Stomach (tissue), 4 donors: ENCODE results near the gene KLF15.

Experiments used
- EP300 ChIP-seq: sonication (generic); formaldehyde crosslinking; IDR thresholded peaks from one replicate; pipeline ENCODE4 v1.6.1; 2017; ENCODE audit warnings: antibody characterized with exemption
- POLR2A ChIP-seq, 4 donors: fragments of 450-650 bp; IDR thresholded peaks; one replicate each; pipeline ENCODE4 v1.6.1; 2016; ENCODE audit warnings: antibody characterized with exemption in 4 of 4, control low read depth in 2 of 4, mild to moderate bottlenecking in 1 of 4, moderate library complexity in 1 of 4
- POLR2AphosphoS5 ChIP-seq, 3 donors: sonication (generic); formaldehyde crosslinking; IDR thresholded peaks; one replicate each; pipeline ENCODE4 v1.6.1; 2016; ENCODE audit warnings: antibody characterized with exemption in 3 of 3
- TF ChIP-seq, protein P1 (sequence below), 7 experiments: fragments of 450-650 bp in 4 of 7; fragments of 200-600 bp in 3 of 7; sonication (generic) in 3 of 7; IDR thresholded peaks; one replicate each; pipeline ENCODE4 v1.5.1; 2016 to 2019; ENCODE audit warnings: antibody characterized with exemption in 7 of 7, control low read depth in 2 of 7, mild to moderate bottlenecking in 1 of 7

DNA sequence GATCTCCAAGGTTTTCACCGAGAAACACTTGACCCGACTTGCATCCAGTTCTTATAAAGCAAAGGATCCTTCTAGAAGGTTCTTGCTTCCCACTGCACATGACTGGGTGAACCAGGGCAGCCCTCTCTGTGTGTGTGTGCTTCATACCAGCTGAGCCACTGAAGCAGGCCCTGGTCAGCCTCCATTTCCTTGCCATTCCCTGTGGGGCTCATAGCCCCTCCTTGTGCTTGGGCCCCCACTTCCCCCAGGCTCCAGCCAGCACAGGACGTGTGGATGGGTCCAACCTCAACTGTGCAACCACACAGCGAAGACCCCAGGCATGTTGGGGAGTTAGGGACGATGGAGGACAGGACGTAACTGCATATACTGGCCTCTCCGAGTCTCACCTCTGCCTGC lies 15.5 kb downstream of the KLF15 start:
- TF ChIP-seq, protein P1, sequence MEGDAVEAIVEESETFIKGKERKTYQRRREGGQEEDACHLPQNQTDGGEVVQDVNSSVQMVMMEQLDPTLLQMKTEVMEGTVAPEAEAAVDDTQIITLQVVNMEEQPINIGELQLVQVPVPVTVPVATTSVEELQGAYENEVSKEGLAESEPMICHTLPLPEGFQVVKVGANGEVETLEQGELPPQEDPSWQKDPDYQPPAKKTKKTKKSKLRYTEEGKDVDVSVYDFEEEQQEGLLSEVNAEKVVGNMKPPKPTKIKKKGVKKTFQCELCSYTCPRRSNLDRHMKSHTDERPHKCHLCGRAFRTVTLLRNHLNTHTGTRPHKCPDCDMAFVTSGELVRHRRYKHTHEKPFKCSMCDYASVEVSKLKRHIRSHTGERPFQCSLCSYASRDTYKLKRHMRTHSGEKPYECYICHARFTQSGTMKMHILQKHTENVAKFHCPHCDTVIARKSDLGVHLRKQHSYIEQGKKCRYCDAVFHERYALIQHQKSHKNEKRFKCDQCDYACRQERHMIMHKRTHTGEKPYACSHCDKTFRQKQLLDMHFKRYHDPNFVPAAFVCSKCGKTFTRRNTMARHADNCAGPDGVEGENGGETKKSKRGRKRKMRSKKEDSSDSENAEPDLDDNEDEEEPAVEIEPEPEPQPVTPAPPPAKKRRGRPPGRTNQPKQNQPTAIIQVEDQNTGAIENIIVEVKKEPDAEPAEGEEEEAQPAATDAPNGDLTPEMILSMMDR (IDR thresholded peaks at IDR 0.05): no peak
- TF ChIP-seq POLR2A (IDR thresholded peaks at IDR 0.05) (no peak), POLR2AphosphoS5 (IDR thresholded peaks at IDR 0.05) (no peak), EP300 (no peak)
